HG03060 (cell line): Measurements from ENCODE around the gene ASAP3.

Experiments used
- ATAC-seq: cut with Tn5 transposase; IDR thresholded peaks from one replicate; pipeline ENCODE4 v1.9.1; 2021; ENCODE audit warnings: low read depth, moderate number of reproducible peaks; ENCODE audit not compliant: unreplicated experiment

ASAP3 gene

DNA sequence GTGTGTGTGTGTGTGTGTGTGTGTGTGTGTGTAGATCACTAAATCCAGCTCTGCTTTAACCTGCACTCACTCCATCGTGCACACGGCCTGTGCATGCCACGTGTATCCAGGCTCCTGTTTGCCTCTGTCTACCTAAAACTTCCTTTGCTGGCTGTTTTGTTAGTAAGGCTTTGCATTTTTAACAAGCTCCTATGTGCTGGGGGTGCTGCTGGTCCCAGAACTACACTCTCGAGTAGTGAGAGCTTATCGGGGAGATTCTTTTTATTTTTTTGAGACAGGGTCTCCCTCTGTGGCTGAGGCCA is 58.8 kb downstream of the ASAP3 start:
- no peak for ATAC-seq

DNA sequence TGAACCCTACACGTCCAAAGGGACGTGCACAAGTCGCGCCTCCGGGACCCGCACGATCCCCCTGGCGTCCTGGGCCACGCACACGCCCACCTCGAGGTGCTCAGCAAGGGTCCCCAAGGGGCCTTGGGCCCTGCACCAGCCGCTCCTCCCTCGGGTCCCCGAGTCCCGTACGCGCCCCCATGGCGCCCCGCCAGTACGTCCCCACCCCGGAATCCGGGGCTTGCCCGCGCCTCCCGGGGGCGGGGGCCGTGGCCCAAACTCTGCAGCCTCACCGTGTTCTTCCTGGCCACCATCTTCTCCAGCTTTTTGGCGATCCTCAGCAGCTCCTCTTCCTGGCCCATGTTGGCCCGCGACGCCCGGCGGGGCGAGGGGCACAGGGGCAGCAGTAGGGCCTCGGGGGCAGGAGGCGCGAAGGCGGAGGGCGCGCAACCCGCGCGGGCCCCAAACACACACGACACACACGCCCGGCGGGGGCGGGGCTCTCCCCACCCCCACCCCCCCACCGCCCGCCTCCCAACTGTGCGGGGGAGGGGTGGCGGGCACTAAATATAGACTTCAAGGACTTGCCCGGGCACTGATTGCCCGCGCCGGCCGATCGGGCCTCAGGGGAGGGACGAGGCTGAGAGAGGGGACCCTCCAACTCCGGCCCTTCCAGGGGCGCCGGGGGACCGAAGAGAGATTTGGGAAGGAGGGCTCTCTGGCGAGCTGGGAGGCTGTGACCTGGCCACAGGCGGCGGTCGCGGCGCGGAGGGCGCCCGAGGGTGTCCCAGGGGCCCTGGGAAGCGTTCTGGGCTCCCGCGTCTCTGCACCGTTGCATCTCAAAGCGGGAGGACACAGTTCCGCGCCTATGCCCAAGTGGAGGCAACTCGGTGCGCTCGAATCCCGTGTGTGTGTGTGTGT is 59.4 kb downstream of the ASAP3 start, which contains the start of gene TCEA3:
Gene TCEA3, minus strand, starts transcription at position 456 of the 900 bp plus-strand sequence. Its CDS starts 115 bp downstream, at position 341.
- no peak for ATAC-seq

DNA sequence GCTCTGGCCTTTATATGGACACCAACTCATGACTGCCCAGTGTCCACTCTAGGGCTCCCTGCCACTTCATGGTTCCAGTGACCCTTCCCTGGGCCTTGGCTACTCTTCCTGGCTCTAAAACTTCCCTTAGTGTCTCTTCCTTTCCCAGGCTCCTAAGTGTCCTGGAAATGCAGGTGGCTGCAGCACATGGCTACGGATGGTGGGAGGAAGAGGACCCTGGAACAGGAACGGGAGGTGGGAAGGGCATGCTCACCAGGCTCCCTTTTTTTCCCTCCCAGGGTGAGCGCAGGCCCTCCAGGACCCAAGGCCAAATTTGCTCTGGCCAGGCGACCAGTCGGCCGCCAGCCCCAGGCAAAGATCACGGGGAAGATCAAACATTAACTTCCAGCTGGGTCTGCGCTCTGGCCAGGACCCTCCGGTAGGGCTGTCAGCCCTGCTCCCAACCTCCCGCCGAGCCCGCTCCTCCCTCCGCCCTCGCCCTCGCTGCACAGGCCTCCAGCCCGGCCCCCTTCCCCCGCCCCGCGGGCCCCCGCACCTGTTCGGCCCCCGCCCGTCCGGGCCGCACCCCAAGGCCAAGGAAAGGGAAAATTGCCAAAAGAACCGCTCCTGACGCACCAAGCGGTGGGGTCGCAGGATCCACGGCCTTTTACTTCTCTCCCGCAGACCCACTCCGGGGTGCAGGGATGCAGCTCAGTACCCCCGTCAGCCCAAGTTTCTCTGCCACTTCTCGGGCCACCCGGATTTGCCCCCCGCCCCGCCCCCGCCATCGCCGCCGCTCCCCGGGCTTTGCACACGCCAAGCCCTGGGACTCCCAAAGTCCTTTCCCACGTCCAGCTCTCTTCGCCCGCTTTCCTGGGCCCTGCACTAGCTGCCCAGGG is 60.3 kb downstream of the ASAP3 start:
- no peak for ATAC-seq

DNA sequence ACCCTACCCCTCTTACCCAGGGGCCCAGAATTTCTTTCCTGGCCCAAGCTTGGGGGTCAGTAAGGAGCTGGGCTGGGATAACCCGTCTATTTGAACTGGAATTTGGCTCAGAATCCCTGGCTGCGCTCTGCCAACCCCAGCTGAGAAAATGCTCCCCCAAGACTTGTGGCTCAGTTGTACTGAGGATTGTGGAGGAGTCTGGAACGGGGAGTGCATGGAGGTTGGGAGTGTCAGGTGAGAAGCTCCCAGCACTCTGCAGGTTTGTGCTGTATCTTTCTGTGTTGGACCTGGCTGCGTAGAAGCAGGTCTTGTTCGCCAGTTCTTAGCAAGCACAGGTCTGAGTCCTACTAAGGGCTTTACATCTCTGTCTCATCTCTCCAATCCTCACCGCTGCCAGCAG is 61.0 kb downstream of the ASAP3 start:
- ATAC-seq, result no peak

DNA sequence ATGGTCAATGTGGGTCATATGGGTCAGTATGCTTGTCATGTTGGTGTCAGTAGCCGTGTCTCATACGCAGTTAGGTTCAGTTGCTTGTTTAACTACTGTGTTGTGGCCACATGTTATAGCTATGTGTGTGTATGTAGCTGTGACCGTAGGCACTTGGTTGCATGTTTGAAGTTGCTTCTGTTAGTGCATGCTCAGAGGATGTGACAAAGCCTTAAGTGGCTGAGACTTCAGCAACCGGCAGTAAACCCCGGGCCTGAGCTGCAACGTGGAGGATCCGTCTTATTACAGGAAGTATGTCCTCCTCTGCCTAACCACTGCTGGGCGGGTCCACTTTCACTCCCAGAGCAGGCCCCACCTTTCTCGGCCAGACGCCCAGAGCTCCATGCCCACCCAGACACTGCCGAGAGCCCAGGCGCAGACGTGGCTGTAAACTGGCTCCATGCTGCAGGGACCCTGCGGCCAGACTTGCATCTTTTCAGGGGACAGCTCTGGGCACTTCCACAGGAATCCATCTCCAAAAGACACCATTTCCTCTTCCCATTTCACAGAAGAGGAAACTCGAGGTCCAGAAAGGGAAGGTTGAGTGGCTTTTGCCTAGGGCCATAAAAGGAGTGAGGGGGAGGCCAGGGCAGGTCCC is 61.6 kb downstream of the ASAP3 start:
- ATAC-seq, result no peak

DNA sequence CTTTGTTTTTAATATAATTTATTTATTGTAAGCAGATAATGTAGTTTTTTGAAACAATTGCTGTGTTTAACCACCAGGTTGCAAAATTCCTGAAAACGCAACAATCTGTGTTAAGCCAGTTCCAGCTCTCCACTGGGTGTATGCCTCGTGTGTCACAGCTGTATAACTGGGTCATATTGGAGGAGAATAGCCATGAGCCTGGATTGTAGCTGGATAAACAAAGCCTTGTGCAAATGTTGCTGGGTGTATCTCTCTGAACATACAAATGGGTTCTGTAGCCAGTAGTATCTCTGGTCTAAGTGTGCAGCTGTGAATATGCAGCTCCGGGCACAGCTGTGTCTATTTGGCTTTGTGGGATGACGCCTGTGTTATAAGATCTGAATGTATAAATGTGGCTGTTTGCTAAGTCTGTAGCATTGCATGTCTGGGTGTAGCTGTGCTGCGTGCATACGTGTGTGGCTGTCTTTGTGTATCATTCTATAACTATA is 62.2 kb downstream of the ASAP3 start:
- no peak for ATAC-seq

DNA sequence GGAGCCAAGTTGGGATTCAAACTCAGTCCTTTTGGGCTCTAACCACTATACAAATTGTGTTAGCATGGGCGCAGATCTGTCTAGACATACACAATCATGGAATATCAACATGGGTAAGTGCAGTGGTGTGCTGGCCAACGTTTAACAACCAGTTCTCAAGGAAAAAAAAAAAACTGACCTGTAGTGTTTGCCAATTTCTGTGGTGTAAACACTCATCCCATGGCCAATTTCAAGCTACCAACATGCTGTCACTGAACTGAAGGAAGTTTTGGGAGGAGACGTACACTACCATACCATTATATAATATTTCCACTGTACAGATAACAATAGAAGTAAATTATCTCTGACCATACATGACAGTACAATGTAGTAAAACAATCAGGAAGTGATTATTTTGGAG is 62.6 kb downstream of the ASAP3 start:
- no peak for ATAC-seq

DNA sequence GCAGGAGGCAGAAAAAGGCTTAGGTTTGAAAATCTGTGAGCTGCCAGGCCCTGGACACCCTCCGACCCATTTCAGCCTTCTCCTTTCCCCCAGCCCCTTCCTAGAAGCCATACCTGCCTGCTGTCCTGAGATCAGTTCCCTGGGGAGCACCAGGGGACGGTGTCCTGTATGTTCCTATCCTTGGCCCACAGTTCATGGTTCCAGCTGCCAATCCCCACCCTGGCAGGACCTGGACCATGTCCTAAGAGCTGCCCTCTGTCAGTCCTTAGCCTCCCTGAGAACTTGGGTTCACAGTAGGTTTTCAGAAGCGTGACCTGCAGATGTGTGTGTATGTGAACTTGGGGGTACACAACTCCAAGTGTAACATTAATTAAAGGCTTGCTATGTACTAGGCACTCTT is 63.2 kb downstream of the ASAP3 start:
- ATAC-seq, result no peak

DNA sequence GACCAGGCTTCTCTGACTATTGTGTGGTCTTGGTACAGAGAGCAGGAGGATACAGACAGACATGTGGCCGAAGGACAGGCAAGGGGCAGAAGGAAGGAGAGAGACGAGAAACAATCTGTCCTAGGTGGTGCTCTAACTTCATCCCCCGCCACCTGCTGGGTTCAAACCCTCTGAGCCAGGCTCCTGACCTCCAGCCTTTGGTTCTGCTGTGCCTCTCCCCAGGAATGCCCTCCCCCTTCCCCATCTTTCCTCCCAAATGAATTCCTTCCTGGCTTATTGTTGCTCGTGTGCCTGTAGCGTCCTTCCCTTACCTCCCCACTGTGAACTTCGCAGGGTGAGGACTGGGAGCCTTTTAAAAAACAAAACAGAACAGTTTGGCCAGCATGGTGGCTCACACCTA is 64.8 kb downstream of the ASAP3 start:
- no peak for ATAC-seq

DNA sequence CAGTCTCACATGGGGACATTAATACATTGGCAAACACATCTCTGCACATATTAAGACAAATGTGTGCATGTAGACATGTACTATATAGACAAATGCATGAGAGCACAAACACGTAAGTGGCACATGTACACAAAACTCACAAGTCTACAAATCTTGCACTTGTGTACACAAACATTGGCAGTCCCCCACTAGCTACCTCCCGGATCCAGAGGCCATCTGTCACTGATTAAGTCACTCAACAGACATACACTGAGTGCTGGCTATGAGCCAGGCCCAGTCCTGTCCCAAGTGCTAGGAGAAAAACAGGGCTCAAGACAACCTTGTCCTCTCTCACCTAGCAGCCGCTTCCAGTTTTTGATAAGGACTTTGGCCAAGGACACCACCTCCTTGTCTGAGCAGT is 66.4 kb downstream of the ASAP3 start:
- no peak for ATAC-seq

DNA sequence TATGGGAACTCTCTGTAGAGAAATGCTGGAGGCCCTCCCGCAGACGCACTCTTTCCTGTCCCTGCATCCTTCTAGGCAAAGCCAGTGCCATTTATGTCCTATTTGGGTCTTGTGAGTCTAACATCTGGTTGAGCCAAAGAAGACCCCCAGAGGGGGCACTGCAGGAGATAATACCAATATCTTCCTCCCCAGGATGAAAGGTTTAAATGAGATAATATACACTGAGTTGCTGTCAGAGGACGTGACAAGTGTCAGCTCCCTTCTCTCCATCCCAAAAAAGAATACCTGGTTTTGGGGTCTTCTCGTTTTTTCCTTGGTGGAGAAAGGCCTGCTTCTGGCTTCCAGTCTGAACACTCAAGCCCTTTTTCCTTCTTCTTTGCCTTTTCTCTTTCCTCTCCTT is 67.0 kb downstream of the ASAP3 start:
- ATAC-seq, result no peak

DNA sequence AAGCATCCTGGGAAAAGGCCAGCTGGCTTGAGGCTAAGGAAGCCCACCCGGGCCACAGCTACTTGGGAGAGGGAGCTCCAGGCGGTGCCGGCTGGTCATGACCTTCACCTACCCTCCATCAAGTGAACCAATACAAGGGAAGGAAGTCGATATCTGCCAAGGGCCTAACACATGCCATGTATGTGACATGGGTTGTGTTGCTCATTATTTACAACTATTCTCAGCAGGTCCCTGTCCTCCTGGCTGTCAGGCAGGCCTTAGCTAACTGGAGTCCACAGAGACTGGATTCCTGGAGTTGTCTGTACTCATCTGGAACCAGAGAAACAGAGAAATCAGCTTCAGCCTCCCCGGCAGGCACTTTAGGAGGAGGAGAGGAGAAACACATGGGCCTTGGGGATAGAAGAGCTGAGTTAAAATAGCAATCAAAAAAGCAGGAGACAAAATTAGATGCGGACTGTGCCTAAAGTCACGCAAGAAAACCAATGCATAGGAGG is 75.1 kb downstream of the ASAP3 start:
- ATAC-seq, result no peak

DNA sequence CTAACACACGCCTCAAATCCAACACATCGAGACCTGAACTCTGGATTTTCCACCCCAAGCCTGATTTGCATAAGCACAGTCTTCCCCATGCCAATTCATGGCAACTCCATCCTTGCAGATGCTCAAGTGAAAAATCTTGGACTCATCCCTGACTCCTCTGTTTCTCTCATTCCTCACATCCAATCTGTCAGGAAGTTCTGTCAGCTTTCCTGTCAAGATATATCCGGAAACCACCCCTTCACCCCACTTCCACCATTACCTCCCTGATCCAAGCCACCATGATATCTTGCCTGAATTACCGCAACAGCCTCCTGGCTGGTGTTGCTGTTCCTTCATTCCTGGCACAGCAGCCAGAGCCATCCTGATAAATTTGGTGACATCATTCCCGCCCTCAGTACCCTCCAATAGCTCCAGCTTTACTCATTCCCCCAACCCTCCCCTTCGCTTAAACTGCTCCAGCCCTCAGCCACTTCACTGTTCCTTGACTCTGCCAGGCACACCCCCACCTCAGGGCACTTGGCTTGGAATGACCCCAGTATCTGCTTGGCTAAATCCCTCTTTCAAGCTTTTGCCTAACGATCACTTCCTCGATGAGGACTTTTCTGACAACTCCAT is 76.9 kb downstream of the ASAP3 start:
- ATAC-seq, result no peak

DNA sequence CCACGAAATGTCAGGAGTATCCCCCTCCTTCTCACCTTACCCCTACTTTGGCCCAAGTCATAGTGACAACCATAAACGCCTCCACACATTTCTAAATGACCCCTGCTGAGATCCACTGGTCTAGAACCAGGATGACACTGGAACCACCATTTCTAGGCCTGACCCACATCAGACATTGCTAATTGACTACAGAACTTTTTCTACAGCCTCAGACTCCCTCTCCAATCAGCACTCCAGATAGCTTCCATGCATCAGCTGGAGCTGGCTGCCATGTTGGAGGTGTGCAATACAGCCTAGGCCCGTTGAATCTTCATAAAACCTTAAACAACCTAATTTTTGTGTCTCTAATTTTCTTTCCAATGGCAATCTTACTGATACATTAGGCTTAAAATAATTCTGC is 78.0 kb downstream of the ASAP3 start:
- ATAC-seq, result no peak

DNA sequence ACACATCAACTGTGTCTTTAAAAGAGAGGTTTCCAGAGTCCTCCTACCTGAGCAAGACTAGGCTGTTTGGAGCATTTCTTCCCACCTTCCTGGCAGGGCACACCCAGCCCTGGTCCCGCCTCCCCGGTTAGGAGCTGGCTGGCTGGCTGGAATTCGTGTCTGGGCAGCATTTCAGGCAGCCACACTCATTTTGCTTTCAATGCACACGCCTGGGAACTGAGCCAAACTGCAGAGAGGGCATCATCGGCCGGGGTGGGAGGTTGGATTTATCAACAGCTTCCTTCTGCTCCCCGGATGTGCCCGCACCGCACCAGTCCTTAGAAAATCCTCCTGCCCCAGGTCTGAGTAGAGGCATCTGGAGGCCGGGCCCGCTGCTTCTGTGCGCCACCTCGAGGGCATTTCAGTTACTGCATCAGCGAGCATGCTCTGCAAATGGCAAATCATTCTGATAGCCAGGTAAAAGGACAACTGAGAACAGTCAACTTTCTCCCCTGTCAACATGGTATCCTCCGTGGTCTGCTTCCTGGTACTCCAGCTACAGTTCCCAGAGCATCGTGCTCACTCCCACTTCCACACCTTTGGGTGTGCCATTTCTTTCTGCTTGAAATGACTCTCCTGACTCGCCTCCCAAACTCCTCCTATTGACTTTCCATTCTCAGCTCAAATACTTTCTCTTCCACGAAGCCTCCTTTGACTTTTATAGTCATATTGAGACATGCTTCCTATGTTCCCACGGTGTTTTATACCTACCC is 80.1 kb downstream of the ASAP3 start:
- no peak for ATAC-seq

DNA sequence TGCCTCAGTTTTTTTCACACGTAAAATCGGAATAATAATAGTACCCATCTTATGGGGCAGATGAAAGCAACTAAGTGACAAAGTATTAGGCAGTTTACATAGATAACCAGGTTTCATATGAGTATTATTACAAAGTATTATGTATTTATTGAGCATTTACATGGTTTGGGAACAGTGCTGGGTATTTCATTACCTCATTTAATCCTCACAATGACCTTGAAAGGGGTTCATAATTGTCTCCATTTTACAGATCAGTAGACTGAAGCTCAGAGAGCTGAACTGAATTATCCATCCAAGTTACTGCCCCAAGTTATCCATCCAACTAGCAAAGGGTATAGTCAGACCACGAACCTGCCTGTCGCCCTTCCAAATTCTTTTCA is 80.6 kb downstream of the ASAP3 start:
- ATAC-seq, result no peak

DNA sequence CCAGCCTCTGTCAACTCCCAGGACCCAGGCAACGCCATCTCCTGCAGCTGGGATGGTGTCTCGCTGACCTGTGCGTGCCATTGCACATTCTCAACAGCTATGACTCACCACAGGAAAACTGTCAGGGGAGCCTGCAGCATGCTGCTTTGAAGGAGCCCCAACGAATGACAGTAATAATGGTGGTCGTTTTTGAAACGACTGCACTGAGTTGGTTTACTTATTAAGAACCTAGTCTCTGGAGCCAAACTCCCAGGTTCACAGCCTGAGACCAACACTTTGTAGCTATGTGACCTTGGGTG is 81.0 kb downstream of the ASAP3 start:
- no peak for ATAC-seq

DNA sequence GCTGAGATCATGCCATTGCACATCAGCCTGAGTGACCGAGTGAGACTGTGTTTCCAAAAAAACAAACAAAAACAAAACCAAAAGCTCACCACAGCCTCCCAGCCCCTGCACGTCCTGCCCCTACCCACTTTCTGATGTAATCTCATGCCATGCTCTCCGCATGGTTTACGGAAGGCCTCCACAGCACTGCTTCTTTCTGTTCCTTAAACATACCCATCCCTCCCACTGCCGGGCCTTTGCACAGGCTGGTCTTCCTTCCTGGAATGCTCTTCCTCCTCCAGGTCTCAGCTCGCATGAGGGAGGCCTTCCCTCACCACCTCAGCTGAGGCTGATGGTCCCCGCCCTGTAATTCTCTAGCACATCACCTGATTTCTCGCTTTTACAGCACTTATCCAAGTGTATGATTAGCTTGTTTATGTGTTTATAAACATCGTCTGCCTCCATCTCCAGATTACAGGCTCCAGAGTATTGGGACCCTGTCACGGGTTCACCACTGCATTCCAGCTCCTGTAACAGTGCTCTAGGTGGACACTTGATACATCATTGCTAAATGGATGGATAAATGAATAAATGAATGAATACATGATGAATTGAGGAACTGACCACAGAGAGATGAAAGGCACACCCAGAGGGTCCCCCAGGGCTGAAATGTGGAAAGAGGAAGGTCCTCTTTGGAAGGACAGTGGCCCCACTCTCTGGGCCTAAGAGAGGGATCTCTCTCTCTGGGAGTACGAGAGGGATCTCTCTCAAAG is 81.5 kb downstream of the ASAP3 start:
- ATAC-seq, result no peak

DNA sequence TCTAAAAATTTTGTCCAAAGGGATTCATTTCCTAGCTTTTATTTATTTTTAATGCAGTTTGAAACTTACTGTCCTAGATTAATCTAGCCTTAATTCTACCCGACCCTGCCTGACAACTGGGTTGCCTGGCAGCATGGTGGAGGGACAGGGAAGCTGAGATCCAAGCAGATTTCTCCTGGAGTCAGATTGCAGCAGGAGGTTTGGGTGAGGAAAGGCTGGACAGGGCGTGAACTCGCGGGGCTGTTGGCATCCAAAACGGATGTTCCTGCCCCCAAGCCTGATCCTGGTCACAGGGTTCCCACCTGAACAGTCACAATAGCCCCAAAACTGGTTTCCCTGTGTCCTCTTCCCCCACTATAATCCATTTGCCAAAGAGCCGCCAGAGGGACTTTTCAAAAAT is 82.7 kb downstream of the ASAP3 start:
- no peak for ATAC-seq
